ENCODE data around the gene CAPN11. TPM values are rescaled to one million over a fixed set of nuclear protein-coding genes. Genes with fewer than 3 reads are reported as not detected.

CAPN11 gene
- total RNA-seq, 1 experiment from 2014 or later, result not detected

- Histone ChIP-seq H3K9me3 (ENCODE audit: low read length) (no peaks in the 10 kb centered on the region), H3K36me3 (ENCODE audit: low read depth, low read length) (no peaks in the 10 kb centered on the region), H3K9ac (ENCODE audit: low read length) (no peak overlapping the region), H4K20me1 (ENCODE audit: low read length) (no peaks in the 10 kb centered on the region), H3K4me2 (ENCODE audit: low read length) (no peak overlapping the region), H3K27me3 (ENCODE audit: low read length) (no peaks in the 10 kb centered on the region), H3K9me2 (replicated peaks; ENCODE audit: low read length) (no peaks in the 10 kb centered on the region), H2AFZ (ENCODE audit: low read length) (no peak overlapping the region), H3K27ac (ENCODE audit: low read length) (no peak overlapping the region), H3F3A (ENCODE audit: low read length, unreplicated experiment) (no peaks in the 10 kb centered on the region), H3K4me1 (ENCODE audit: insufficient read depth, low read length) (peaks cover 17% of the 10 kb centered on the region), H3K4me3 (ENCODE audit: low read length) (no peak overlapping the region), H3K79me2 (ENCODE audit: low read length) (no peaks in the 10 kb centered on the region)
- BruUV-seq (replicated peaks), result no TSS peak
- DNase-seq (no peak), ATAC-seq (no peak)
- POLR2A ChIA-PET (ENCODE audit: unreplicated experiment), result no interaction called here
- TF ChIP-seq CTCF (conservative IDR thresholded peaks at IDR 0.05; ENCODE audit: low read depth, low read length) (no peak), EZH2phosphoT487 (IDR thresholded peaks at IDR 0.05; ENCODE audit: borderline replicate concordance, low read length) (no peak), EZH2 (IDR thresholded peaks at IDR 0.05; ENCODE audit: low read length, unreplicated experiment) (no peak)
- intact Hi-C loops (cut with micrococcal nuclease), result no loop called here
- CTCF ChIA-PET, result no interaction called here
These were observed 18.3 kb downstream of the CAPN11 start for GRCh38 chr6:44176762-44177509.

- CTCF ChIA-PET, result no interaction called here
- Histone ChIP-seq H3K4me2 (ENCODE audit: low read length) (no peak overlapping the region), H3K27me3 (ENCODE audit: low read length) (no peaks in the 10 kb centered on the region)
These were observed 19.2 kb downstream of the CAPN11 start for GRCh38 chr6:44177691-44178423.

More at GRCh38 chr6:44177691-44178423, 19.2 kb downstream of the CAPN11 start:
- no peak overlapping the region for H2AFZ ChIP-seq (ENCODE audit: low read length)
- no peaks in the 10 kb centered on the region for H3K79me2 ChIP-seq (ENCODE audit: low read length)
- H4K20me1 ChIP-seq (ENCODE audit: low read length), result no peaks in the 10 kb centered on the region
- POLR2A ChIA-PET (ENCODE audit: unreplicated experiment), result no interaction called here
- TF ChIP-seq CTCF (conservative IDR thresholded peaks at IDR 0.05; ENCODE audit: low read depth, low read length) (no peak), EZH2phosphoT487 (IDR thresholded peaks at IDR 0.05; ENCODE audit: borderline replicate concordance, low read length) (no peak), EZH2 (IDR thresholded peaks at IDR 0.05; ENCODE audit: low read length, unreplicated experiment) (no peak)
- ATAC-seq (peak; percentile 23), DNase-seq (no peak)
- intact Hi-C loops (cut with micrococcal nuclease), result no loop called here
- no peaks in the 10 kb centered on the region for H3K9me3 ChIP-seq (ENCODE audit: low read length)
- BruUV-seq (replicated peaks), result no TSS peak
- H3K4me3 ChIP-seq (ENCODE audit: low read length), result no peak overlapping the region
- peaks cover 17% of the 10 kb centered on the region for H3K4me1 ChIP-seq (ENCODE audit: insufficient read depth, low read length)
- H3K36me3 ChIP-seq (ENCODE audit: low read depth, low read length), result no peaks in the 10 kb centered on the region
- no peak overlapping the region for H3K27ac ChIP-seq (ENCODE audit: low read length)
- no peaks in the 10 kb centered on the region for H3K9me2 ChIP-seq (replicated peaks; ENCODE audit: low read length)
- H3F3A ChIP-seq (ENCODE audit: low read length, unreplicated experiment), result no peaks in the 10 kb centered on the region
- no peak overlapping the region for H3K9ac ChIP-seq (ENCODE audit: low read length)
